ENCODE data around the gene SYNE1. TPM values are rescaled to one million over a fixed set of nuclear protein-coding genes. Genes with fewer than 3 reads are reported as not detected.

Gene SYNE1
- total and polyA plus RNA-seq, 2 of the 8 experiments (the other 6 are each of a cell fraction or from before 2014, with no cell fraction given): 2.8 to 5.5 TPM

DNA sequence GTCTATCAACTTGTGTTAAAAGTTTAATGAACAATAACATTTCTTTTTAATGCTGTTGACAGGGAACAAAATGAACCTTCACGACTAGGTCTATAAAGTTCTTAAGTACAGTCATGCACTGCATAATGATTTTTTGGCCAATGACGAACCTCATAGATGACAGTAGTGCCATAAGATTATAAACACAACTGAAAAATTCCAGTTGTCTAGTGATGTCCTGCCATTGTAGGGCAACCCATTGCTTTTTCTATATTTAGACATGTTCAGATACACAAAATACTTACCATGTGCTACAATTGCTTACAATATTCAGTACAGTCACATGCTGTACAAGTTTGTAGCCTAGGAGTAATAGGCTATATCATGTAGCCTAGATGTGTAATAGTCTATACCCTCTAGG lies 93.6 kb downstream of the SYNE1 start (continued):
- TF ChIP-seq FOSL1 (IDR thresholded peaks at IDR 0.05; ENCODE audit: insufficient read depth, low read depth, low read length): no peak
- TF ChIP-seq TCF12 (IDR thresholded peaks at IDR 0.05; ENCODE audit: low read depth, low read length): no peak
- no peak for TF ChIP-seq MAFK (IDR thresholded peaks at IDR 0.05; ENCODE audit: low read depth, low read length)
- no peak for TF ChIP-seq KDM4A (IDR thresholded peaks at IDR 0.05; ENCODE audit: low read depth, low read length, severe bottlenecking)
- no peak for TF ChIP-seq NANOG (IDR thresholded peaks at IDR 0.05; ENCODE audit: insufficient read depth, low read depth, low read length, poor library complexity, severe bottlenecking)
- TF ChIP-seq BRCA1 (IDR thresholded peaks at IDR 0.05; ENCODE audit: low read depth, low read length): no peak
- TF ChIP-seq, protein P1, sequence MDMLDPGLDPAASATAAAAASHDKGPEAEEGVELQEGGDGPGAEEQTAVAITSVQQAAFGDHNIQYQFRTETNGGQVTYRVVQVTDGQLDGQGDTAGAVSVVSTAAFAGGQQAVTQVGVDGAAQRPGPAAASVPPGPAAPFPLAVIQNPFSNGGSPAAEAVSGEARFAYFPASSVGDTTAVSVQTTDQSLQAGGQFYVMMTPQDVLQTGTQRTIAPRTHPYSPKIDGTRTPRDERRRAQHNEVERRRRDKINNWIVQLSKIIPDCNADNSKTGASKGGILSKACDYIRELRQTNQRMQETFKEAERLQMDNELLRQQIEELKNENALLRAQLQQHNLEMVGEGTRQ (IDR thresholded peaks at IDR 0.05; ENCODE audit: low read length): no peak
- no peak for TF ChIP-seq CBX8 (IDR thresholded peaks at IDR 0.05; ENCODE audit: borderline replicate concordance, low read depth, low read length)

Data from H1 (cell line).